DND-41 (cell line): ENCODE measurements around the gene SSUH2.

Experiments used
- ATAC-seq: fragments of 200-7000 bp; cut with Tn5 transposase; 3 replicates; pipeline ENCODE4 v1.9.1; 2021; ENCODE audit warnings: low read depth; ENCODE audit not compliant: insufficient read depth
- DNase-seq: peaks from one replicate; pipeline ENCODE4 v3.0.0-alpha.2; 2020
- H2AFZ ChIP-seq: 2 replicates; pipeline ENCODE4 v1.6.0; 2012; ENCODE audit warnings: low read depth, low read length
- H3K27ac ChIP-seq: 2 replicates; pipeline ENCODE4 v1.5.1; 2012; ENCODE audit warnings: low read length, inconsistent platforms
- H3K27me3 ChIP-seq: fragments of 200-600 bp; sonication (generic); 2 replicates; pipeline ENCODE4 v1.6.0; 2012; ENCODE audit warnings: low read length, mild to moderate bottlenecking, inconsistent platforms; ENCODE audit not compliant: insufficient read depth, poor library complexity
- H3K36me3 ChIP-seq: 2 replicates; pipeline ENCODE4 v1.5.1; 2012; ENCODE audit warnings: low read length, inconsistent platforms; ENCODE audit not compliant: insufficient read depth
- H3K4me1 ChIP-seq: 2 replicates; pipeline ENCODE4 v1.5.1; 2012; ENCODE audit warnings: mild to moderate bottlenecking, low read length; ENCODE audit not compliant: insufficient read depth
- H3K4me2 ChIP-seq: 2 replicates; pipeline ENCODE4 v1.6.0; 2012; ENCODE audit warnings: mild to moderate bottlenecking, moderate library complexity, low read length, inconsistent platforms; ENCODE audit not compliant: insufficient read depth
- H3K4me3 ChIP-seq, 2 experiments: fragments of 200-600 bp in 1 of 2; shearing (Covaris generic) in 1 of 2; 2 replicates each; pipeline ENCODE4 v1.5.1; 2012 to 2016; ENCODE audit warnings: inconsistent platforms in 2 of 2, low read length in 2 of 2, mild to moderate bottlenecking in 2 of 2, low read depth in 1 of 2, moderate library complexity in 1 of 2
- H3K79me2 ChIP-seq: 2 replicates; pipeline ENCODE4 v1.6.0; 2012; ENCODE audit warnings: low read length, inconsistent platforms; ENCODE audit not compliant: insufficient read depth
- H3K9ac ChIP-seq: 2 replicates; pipeline ENCODE4 v1.6.0; 2012; ENCODE audit warnings: low read depth, mild to moderate bottlenecking, inconsistent platforms, low read length, moderate library complexity
- H3K9me3 ChIP-seq: 2 replicates; pipeline ENCODE4 v1.5.1; 2012; ENCODE audit warnings: low read length, moderate library complexity, mild to moderate bottlenecking, inconsistent platforms; ENCODE audit not compliant: insufficient read depth, severe bottlenecking
- H4K20me1 ChIP-seq: 2 replicates; pipeline ENCODE4 v1.6.0; 2012; ENCODE audit warnings: low read length; ENCODE audit not compliant: insufficient read depth
- CTCF ChIP-seq: IDR thresholded peaks from 2 replicates; pipeline ENCODE4 v1.5.1; 2012; ENCODE audit warnings: borderline replicate concordance, low read length, moderate library complexity, mild to moderate bottlenecking; ENCODE audit not compliant: poor library complexity, severe bottlenecking; ENCODE audit errors: extremely low read depth
- EZH2 ChIP-seq: IDR thresholded peaks from 3 replicates; pipeline ENCODE4 v1.6.1; 2012; ENCODE audit warnings: borderline replicate concordance, low read depth, mild to moderate bottlenecking, moderate library complexity, low read length, inconsistent platforms; ENCODE audit not compliant: severe bottlenecking

Gene SSUH2

GRCh38 chr3:8603115-8603710 is 41.4 kb downstream of the SSUH2 start:
- no peak for TF ChIP-seq EZH2
- no peak for TF ChIP-seq CTCF
- no peaks in the 10 kb centered on the region for H3K27me3 ChIP-seq
- H4K20me1 ChIP-seq = no peaks in the 10 kb centered on the region
- H3K4me2 ChIP-seq = no peak overlapping the region
- H3K36me3 ChIP-seq = no peaks in the 10 kb centered on the region
- H3K4me1 ChIP-seq = no peaks in the 10 kb centered on the region
- H3K27ac ChIP-seq = no peak overlapping the region
- DNase-seq (no peak), ATAC-seq (no peak)
- H3K4me3 ChIP-seq = no peak overlapping the region
- H3K79me2 ChIP-seq = no peaks in the 10 kb centered on the region
- no peak overlapping the region for H3K9ac ChIP-seq
- no peaks in the 10 kb centered on the region for H3K9me3 ChIP-seq
- no peak overlapping the region for H2AFZ ChIP-seq

DNA sequence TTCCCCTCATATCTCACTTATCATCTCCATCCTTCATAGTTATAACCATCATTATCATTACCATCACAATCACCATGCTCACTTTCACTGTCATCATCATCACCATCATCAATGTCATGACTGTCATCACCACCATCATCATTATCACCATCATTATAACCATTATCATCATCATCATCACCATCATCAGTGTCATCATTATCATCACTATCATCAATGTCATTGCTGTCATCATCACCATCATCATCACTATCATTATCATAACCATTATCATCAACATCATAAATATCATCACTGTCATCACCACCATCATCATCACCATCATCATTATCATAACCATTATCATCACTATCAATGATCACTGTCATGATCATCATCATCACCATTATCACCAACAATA is 44.1 kb downstream of the SSUH2 start:
- Histone ChIP-seq H3K27ac (no peak overlapping the region), H4K20me1 (no peaks in the 10 kb centered on the region), H3K4me1 (no peaks in the 10 kb centered on the region), H3K36me3 (no peaks in the 10 kb centered on the region), H3K27me3 (no peaks in the 10 kb centered on the region), H3K9ac (no peak overlapping the region), H3K4me3 (no peak overlapping the region), H3K9me3 (no peaks in the 10 kb centered on the region), H2AFZ (no peak overlapping the region), H3K4me2 (no peak overlapping the region), H3K79me2 (no peaks in the 10 kb centered on the region)
- ATAC-seq = no peak
- TF ChIP-seq CTCF = no peak
- TF ChIP-seq EZH2 = no peak
- no peak for DNase-seq

DNA sequence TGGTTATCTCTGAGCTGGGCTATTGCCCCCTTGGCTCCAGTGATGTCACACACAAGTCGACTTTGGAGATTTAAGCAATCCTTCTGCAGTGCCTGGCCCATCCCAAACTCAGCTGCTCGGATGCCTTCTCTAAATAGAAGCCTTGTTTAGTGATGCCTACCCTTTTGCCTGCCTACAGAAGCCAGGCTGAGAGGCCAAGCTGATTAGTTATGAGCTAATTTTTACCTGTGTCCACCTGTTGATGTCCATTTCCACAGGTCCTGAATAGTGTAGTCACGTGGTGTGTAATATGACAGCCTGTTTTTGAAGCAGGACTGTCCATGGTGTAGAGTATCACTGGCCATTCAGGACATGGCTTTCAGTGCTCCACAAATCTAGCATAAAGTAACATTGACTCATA is 45.5 kb downstream of the SSUH2 start:
- no peak for ATAC-seq
- Histone ChIP-seq H3K9ac (no peak overlapping the region), H3K4me2 (no peak overlapping the region), H3K27me3 (no peaks in the 10 kb centered on the region), H3K79me2 (no peaks in the 10 kb centered on the region), H3K4me3 (no peak overlapping the region), H3K9me3 (no peaks in the 10 kb centered on the region), H3K36me3 (no peaks in the 10 kb centered on the region), H3K27ac (no peak overlapping the region), H2AFZ (no peak overlapping the region), H3K4me1 (no peaks in the 10 kb centered on the region), H4K20me1 (no peaks in the 10 kb centered on the region)
- no peak for TF ChIP-seq CTCF
- no peak for TF ChIP-seq EZH2
- DNase-seq = no peak

- H2AFZ ChIP-seq = no peak overlapping the region
- ATAC-seq (no peak), DNase-seq (no peak)
- H3K27ac ChIP-seq = no peak overlapping the region
- no peak overlapping the region for H3K4me2 ChIP-seq
- H3K9ac ChIP-seq = no peak overlapping the region
- H3K79me2 ChIP-seq = no peaks in the 10 kb centered on the region
- TF ChIP-seq CTCF = no peak
- no peak for TF ChIP-seq EZH2
- no peaks in the 10 kb centered on the region for H3K36me3 ChIP-seq
- no peaks in the 10 kb centered on the region for H3K9me3 ChIP-seq
- no peak overlapping the region for H3K4me3 ChIP-seq
- no peaks in the 10 kb centered on the region for H3K4me1 ChIP-seq
- H3K27me3 ChIP-seq = no peaks in the 10 kb centered on the region
- no peaks in the 10 kb centered on the region for H4K20me1 ChIP-seq
Observed at GRCh38 chr3:8597219-8597853, 47.3 kb downstream of the SSUH2 start.
